ENCODE results near the gene KIAA0825.

GRCh38 chr5:94103514-94104245, 514.7 kb downstream of the KIAA0825 start:
- TF ChIP-seq GATA2 (IDR thresholded peaks at IDR 0.05; ENCODE audit: low read depth, low read length) = no peak
- no peak for TF ChIP-seq GATA3 (IDR thresholded peaks at IDR 0.05; ENCODE audit: low read depth, low read length)
